H1 (cell line): ENCODE measurements around the gene DSTN. TPM values are rescaled to one million over a fixed set of nuclear protein-coding genes. Genes with fewer than 3 reads are reported as not detected.

Experiments
- CTCF ChIA-PET: fragments of 300-600 bp; sonication (Branson Sonifier 250); formaldehyde crosslinking; loops from one replicate; lab custom pipeline; 2021; ENCODE audit not compliant: partially characterized antibody; lab: Charles Lee
- POLR2A ChIA-PET: fragments of 300-600 bp; sonication (Branson Sonifier 250); formaldehyde crosslinking; loops from one replicate; lab custom pipeline; 2021; ENCODE audit warnings: inconsistent platforms; ENCODE audit not compliant: partially characterized antibody; lab: Charles Lee
- DNase-seq, 2 experiments: peaks; one replicate each; pipeline versions ENCODE4 v3.0.0 to v3.0.0-alpha.2; 2010 to 2022; ENCODE audit warnings: low spot score in 2 of 2, low read depth in 1 of 2, mixed read lengths in 1 of 2
- FAIRE-seq: peaks from 2 replicates; lab custom pipeline; 2011; peaks lifted over from hg19 to GRCh38; lab: Jason Lieb, UNC
- H2AFZ ChIP-seq: 2 replicates; pipeline ENCODE4 v1.8.1; 2012; ENCODE audit warnings: low read length, inconsistent platforms
- H2AK5ac ChIP-seq: 2 replicates; pipeline ENCODE4 v1.6.1; 2013; ENCODE audit warnings: low read depth, low read length
- H2BK120ac ChIP-seq: replicated peaks from 2 replicates; pipeline ENCODE3; 2013; ENCODE audit warnings: low read depth, low read length, inconsistent platforms
- H2BK12ac ChIP-seq: 2 replicates; pipeline ENCODE4 v1.6.1; 2013; ENCODE audit warnings: low read depth, low read length
- H2BK15ac ChIP-seq: 2 replicates; pipeline ENCODE4 v1.6.1; 2013; ENCODE audit warnings: low read length
- H2BK20ac ChIP-seq: 2 replicates; pipeline ENCODE4 v1.6.1; 2013; ENCODE audit warnings: low read length
- H2BK5ac ChIP-seq: 2 replicates; pipeline ENCODE4 v1.6.1; 2013; ENCODE audit warnings: low read depth, low read length
- H3K14ac ChIP-seq: 2 replicates; pipeline ENCODE4 v1.6.1; 2013; ENCODE audit warnings: inconsistent platforms; ENCODE audit not compliant: insufficient read length
- H3K18ac ChIP-seq: 2 replicates; pipeline ENCODE4 v1.6.1; 2013; ENCODE audit warnings: low read length; ENCODE audit errors: extremely low read depth
- H3K23ac ChIP-seq: 2 replicates; pipeline ENCODE4 v1.6.1; 2013; ENCODE audit warnings: inconsistent platforms; ENCODE audit not compliant: insufficient read length
- H3K23me2 ChIP-seq: 2 replicates; pipeline ENCODE4 v1.6.1; 2013; ENCODE audit warnings: low read depth, low read length
- H3K27ac ChIP-seq: 2 replicates; pipeline ENCODE4 v1.6.1; 2011; ENCODE audit warnings: low read depth, low read length, inconsistent platforms
- H3K27me3 ChIP-seq, 4 experiments: replicated peaks in 1 of 4; 1 replicate in 1 of 4; 2 replicates in 3 of 4; pipeline versions ENCODE4 v1.6.1 to v1.8.1; 2011 to 2013; ENCODE audit warnings: low read length in 3 of 4, mild to moderate bottlenecking in 3 of 4, inconsistent platforms in 2 of 4, mixed read lengths in 2 of 4, moderate library complexity in 1 of 4; ENCODE audit not compliant: control insufficient read depth in 3 of 4, insufficient read depth in 3 of 4; ENCODE audit errors: extremely low read depth in 1 of 4
- H3K36me3 ChIP-seq, 4 experiments: 2 replicates each; pipeline versions ENCODE4 v1.6.1 to v1.8.1; 2011 to 2013; ENCODE audit warnings: mild to moderate bottlenecking in 4 of 4, low read length in 3 of 4, moderate library complexity in 2 of 4, control low read depth in 1 of 4, inconsistent platforms in 1 of 4; ENCODE audit not compliant: insufficient read depth in 4 of 4, control insufficient read depth in 2 of 4
- H3K4ac ChIP-seq: replicated peaks from 2 replicates; pipeline ENCODE3; 2013; ENCODE audit warnings: low read length, low read depth, mixed read lengths, inconsistent platforms; ENCODE audit not compliant: insufficient read length
- H3K4me1 ChIP-seq, 4 experiments: replicated peaks in 1 of 4; 1 replicate in 1 of 4; 2 replicates in 3 of 4; pipeline versions ENCODE4 v1.6.1 to v1.8.1; 2011 to 2013; ENCODE audit warnings: low read length in 3 of 4, inconsistent platforms in 2 of 4, mixed read lengths in 1 of 4; ENCODE audit not compliant: insufficient read depth in 4 of 4, control insufficient read depth in 3 of 4
- H3K4me2 ChIP-seq, 2 experiments: 2 replicates each; pipeline versions ENCODE4 v1.6.1 to v1.8.1; 2011 to 2013; ENCODE audit warnings: low read depth in 2 of 2, low read length in 2 of 2, control low read depth in 1 of 2, inconsistent platforms in 1 of 2, mild to moderate bottlenecking in 1 of 2; ENCODE audit not compliant: insufficient read depth in 1 of 2
- H3K4me3 ChIP-seq, 4 experiments: fragments of 200-600, 300-600 bp in 1 of 4; sonication (generic), shearing (Covaris generic), sonication (Bioruptor Twin) in 1 of 4; 2 replicates each; pipeline versions ENCODE4 v1.5.1 to v1.8.1; 2011 to 2016; ENCODE audit warnings: low read length in 4 of 4, low read depth in 3 of 4, control low read depth in 2 of 4, inconsistent platforms in 2 of 4, mild to moderate bottlenecking in 2 of 4, mixed read lengths in 1 of 4, moderate library complexity in 1 of 4; ENCODE audit not compliant: insufficient read depth in 2 of 4; ENCODE audit errors: extremely low read depth in 1 of 4
- H3K56ac ChIP-seq: replicated peaks from 2 replicates; pipeline ENCODE3; 2013; ENCODE audit warnings: low read depth, mild to moderate bottlenecking, mixed read lengths, low read length, inconsistent platforms; ENCODE audit not compliant: insufficient read length
- H3K79me1 ChIP-seq: 2 replicates; pipeline ENCODE4 v1.6.1; 2013; ENCODE audit warnings: low read depth, low read length, control low read depth
- H3K79me2 ChIP-seq, 2 experiments: 2 replicates each; pipeline versions ENCODE4 v1.6.1 to v1.8.1; 2012 to 2013; ENCODE audit warnings: low read length in 2 of 2, mild to moderate bottlenecking in 2 of 2, inconsistent platforms in 1 of 2; ENCODE audit not compliant: insufficient read depth in 2 of 2, control insufficient read depth in 1 of 2
- H3K9ac ChIP-seq, 4 experiments: replicated peaks in 1 of 4; 1 replicate in 1 of 4; 2 replicates in 3 of 4; pipeline versions ENCODE4 v1.6.1 to v1.8.1; 2011 to 2013; ENCODE audit warnings: low read depth in 3 of 4, low read length in 3 of 4, control low read depth in 2 of 4, mild to moderate bottlenecking in 2 of 4, moderate library complexity in 2 of 4, inconsistent platforms in 1 of 4; ENCODE audit errors: extremely low read depth in 1 of 4
- H3K9me3 ChIP-seq, 2 experiments: 2 replicates each; pipeline versions ENCODE4 v1.6.1 to v1.8.1; 2012 to 2013; ENCODE audit warnings: mild to moderate bottlenecking in 2 of 2, moderate library complexity in 2 of 2, control low read depth in 1 of 2, inconsistent platforms in 1 of 2, low read depth in 1 of 2, low read length in 1 of 2, mixed read lengths in 1 of 2; ENCODE audit not compliant: insufficient read depth in 2 of 2
- H4K20me1 ChIP-seq, 2 experiments: replicated peaks in 1 of 2; 2 replicates each; pipeline versions ENCODE3 to v1.8.1; 2011 to 2013; ENCODE audit warnings: inconsistent platforms in 2 of 2, low read length in 2 of 2, mild to moderate bottlenecking in 1 of 2; ENCODE audit not compliant: insufficient read depth in 2 of 2, control insufficient read depth in 1 of 2
- H4K5ac ChIP-seq: 2 replicates; pipeline ENCODE4 v1.6.1; 2013; ENCODE audit warnings: low read length, low read depth, mixed read lengths, inconsistent platforms; ENCODE audit not compliant: insufficient read length
- H4K8ac ChIP-seq: 2 replicates; pipeline ENCODE4 v1.8.0; 2013; ENCODE audit warnings: mild to moderate bottlenecking, moderate library complexity, low read length, inconsistent platforms; ENCODE audit not compliant: insufficient read depth; ENCODE audit errors: extremely low read depth
- H4K91ac ChIP-seq: replicated peaks from 2 replicates; pipeline ENCODE3; 2013; ENCODE audit warnings: low read length, mixed read lengths, inconsistent platforms; ENCODE audit not compliant: insufficient read length
- JUND ChIP-seq: IDR thresholded peaks from 2 replicates; pipeline ENCODE4 v1.6.1; 2011; ENCODE audit warnings: mild to moderate bottlenecking, improper control_type of control experiment, low read length
- KDM4A ChIP-seq: IDR thresholded peaks from one replicate; pipeline ENCODE4 v1.7.1; 2012; ENCODE audit warnings: low read depth, mild to moderate bottlenecking, moderate library complexity, low read length, inconsistent platforms; ENCODE audit not compliant: severe bottlenecking
- KDM5A ChIP-seq: fragments of 200-600 bp; IDR thresholded peaks from 2 replicates; pipeline ENCODE4 v1.7.1; 2012; ENCODE audit warnings: mild to moderate bottlenecking, low read length, inconsistent platforms, mixed read lengths
- RFX5 ChIP-seq: IDR thresholded peaks from 2 replicates; pipeline ENCODE4 v1.6.1; 2011; ENCODE audit warnings: low read depth, low read length, improper control_type of control experiment, borderline replicate concordance
- SIRT6 ChIP-seq: IDR thresholded peaks from one replicate; pipeline ENCODE4 v1.7.1; 2012; ENCODE audit warnings: low read length, inconsistent platforms
- SIX5 ChIP-seq: IDR thresholded peaks from 2 replicates; pipeline ENCODE4 v1.6.1; 2011; ENCODE audit warnings: mild to moderate bottlenecking, low read depth, low read length
- WGBS, 2 experiments: shearing (Covaris generic) in 1 of 2; methylation state at CpG; one replicate each; pipeline versions ENCODE4 v1.1.6 to v1.1.7; 2013 to 2015; ENCODE audit warnings: low lambda C conversion rate in 2 of 2, mixed read lengths in 2 of 2, inconsistent platforms in 1 of 2, low coverage in 1 of 2, missing lambda C conversion rate in 1 of 2; ENCODE audit not compliant: insufficient replicate concordance in 2 of 2, insufficient coverage in 1 of 2, insufficient read length in 1 of 2; ENCODE audit errors: extremely low coverage in 1 of 2, missing lambda C conversion rate in 1 of 2; 5-methylcytosine and 5-hydroxymethylcytosine counted together
- polyA plus RNA-seq, 7 experiments: library from polyadenylated mRNA; depleted of rRNA in 3 of 7; stranded (reverse) in 5 of 7; unstranded in 2 of 7; fragments of >200 nt in 5 of 7; fragments of 200-250 nt in 2 of 7; gene quantifications; 1 replicate in 5 of 7; 2 replicates in 1 of 7; 4 replicates in 1 of 7; pipeline versions ENCODE4 v1.2.1 to v1.2.3, GENCODE V29; 2011 to 2013; ENCODE audit warnings: missing spikeins in 2 of 7, mixed read lengths in 2 of 7
- total RNA-seq: library from RNA; stranded (reverse); fragmentation: NEBNext Ultra II Directional; extraction: Animal tissue kit (Norgen Biotek cat#: 25700); gene quantifications from 2 replicates; pipeline ENCODE4 v1.2.1, GENCODE V29; 2021

Gene DSTN
- total and polyA plus RNA-seq, 2 of the 8 experiments (the other 6 are each of a cell fraction or from before 2014, with no cell fraction given): 43.3 to 208 TPM

- Histone ChIP-seq H4K5ac (no peak overlapping the region), H3K4ac (no peak overlapping the region), H2BK120ac (no peak overlapping the region), H2AFZ (no peak overlapping the region), H3K79me2 (no peaks in the 10 kb centered on the region), H4K91ac (no peak overlapping the region), H3K4me2 (no peak overlapping the region), H2AK5ac (no peak overlapping the region), H3K23ac (no peak overlapping the region), H3K79me1 (no peaks in the 10 kb centered on the region; the same call in 1 of the 2 replicates), H3K27ac (no peak overlapping the region), H4K20me1 (no peaks in the 10 kb centered on the region), H3K56ac (no peak overlapping the region), H3K4me3 (no peak overlapping the region), H3K9me3 (no peaks in the 10 kb centered on the region), H3K14ac (no peak overlapping the region), H4K8ac (no peak overlapping the region), H2BK12ac (no peak overlapping the region), H2BK20ac (no peak overlapping the region), H3K4me1 (peaks cover 0 to 3% (median 2%) of the 10 kb centered on the region in 4 experiments; a peak in 2 of 7 replicates), H3K36me3 (no peaks in the 10 kb centered on the region; a peak in 1 of 8 replicates), H3K9ac (no peak overlapping the region), H2BK15ac (no peak overlapping the region), H2BK5ac (no peak overlapping the region), H3K23me2 (no peaks in the 10 kb centered on the region), H3K18ac (no peak overlapping the region), H3K27me3 (no peaks in the 10 kb centered on the region)
- no peak for TF ChIP-seq KDM4A
- no peak for TF ChIP-seq SIX5
- no peak for TF ChIP-seq KDM5A
- TF ChIP-seq RFX5: no peak
- TF ChIP-seq SIRT6: no peak
- no peak for TF ChIP-seq JUND
- no peak for DNase-seq
- no peak for FAIRE-seq
- ChIA-PET CTCF (interaction anchor here (0.6 to 6.4 kb wide), 9 partner anchors 16 to 562 kb away, joined by 3 to 66 read pairs (median 5); no protein-coding TSS in a partner anchor), POLR2A (interaction anchor here (4.0 kb wide), 1 partner anchor 28 kb away, joined by 18 read pairs; the partner anchor contains the start of gene DSTN)
- WGBS, 2 experiments: 95% methylated on average over 5 of the region's 5 CpGs; no CpG with 5 or more reads in 1 of the 2 experiments
Measured at GRCh38 chr20:17541996-17542395, 27.9 kb upstream of the DSTN start.
